ENCODE measurements around the gene LNPEP.

Gene LNPEP

GRCh38 chr5:96963267-96963666 lies 27.4 kb downstream of the LNPEP start:
- DNase-seq: no peak

- no peak for DNase-seq
Measured at GRCh38 chr5:96966801-96967200, 30.9 kb downstream of the LNPEP start.

GRCh38 chr5:96967400-96967799 lies 31.5 kb downstream of the LNPEP start:
- no peak for DNase-seq

- DNase-seq: no peak
Measured at GRCh38 chr5:96968074-96968473, 32.2 kb downstream of the LNPEP start.

- DNase-seq: no peak
Measured at GRCh38 chr5:96968614-96969013, 32.7 kb downstream of the LNPEP start.

GRCh38 chr5:96969366-96969765 lies 33.5 kb downstream of the LNPEP start:
- no peak for DNase-seq

- no peak for DNase-seq
Measured at GRCh38 chr5:96972599-96973334, 36.9 kb downstream of the LNPEP start.

- no peak for DNase-seq
Measured at GRCh38 chr5:96973532-96974401, 37.9 kb downstream of the LNPEP start.

GRCh38 chr5:96975656-96976055 lies 39.8 kb downstream of the LNPEP start:
- no peak for DNase-seq

GRCh38 chr5:96977228-96977627 lies 41.3 kb downstream of the LNPEP start:
- no peak for DNase-seq

GRCh38 chr5:96978812-96979449 lies 43.1 kb downstream of the LNPEP start:
- DNase-seq: no peak

GRCh38 chr5:96984506-96985192 lies 48.8 kb downstream of the LNPEP start:
- DNase-seq: no peak

GRCh38 chr5:96986450-96986849 lies 50.6 kb downstream of the LNPEP start:
- DNase-seq: no peak

GRCh38 chr5:96990102-96990501 lies 54.2 kb downstream of the LNPEP start:
- no peak for DNase-seq

- no peak for DNase-seq
Measured at GRCh38 chr5:96991708-96992107, 55.8 kb downstream of the LNPEP start.

- DNase-seq: no peak
Measured at GRCh38 chr5:96993760-96994159, 57.9 kb downstream of the LNPEP start.

GRCh38 chr5:96994493-96994892 lies 58.6 kb downstream of the LNPEP start:
- DNase-seq: no peak

GRCh38 chr5:96995419-96995818 lies 59.5 kb downstream of the LNPEP start:
- no peak for DNase-seq

- DNase-seq: no peak
Measured at GRCh38 chr5:96997265-96997859, 61.5 kb downstream of the LNPEP start.

GRCh38 chr5:96999856-97000255 lies 64.0 kb downstream of the LNPEP start:
- no peak for DNase-seq

GRCh38 chr5:97000391-97000790 lies 64.5 kb downstream of the LNPEP start:
- no peak for DNase-seq

- no peak for DNase-seq
Measured at GRCh38 chr5:97002983-97003382, 67.1 kb downstream of the LNPEP start.
